Measurements from ENCODE around the gene CCDC78. TPM values are rescaled to one million over a fixed set of nuclear protein-coding genes. Genes with fewer than 3 reads are reported as not detected.

Gene CCDC78
- total RNA-seq, 2 experiments from 2014 or later, result 2.5 to 2.9 TPM

DNA sequence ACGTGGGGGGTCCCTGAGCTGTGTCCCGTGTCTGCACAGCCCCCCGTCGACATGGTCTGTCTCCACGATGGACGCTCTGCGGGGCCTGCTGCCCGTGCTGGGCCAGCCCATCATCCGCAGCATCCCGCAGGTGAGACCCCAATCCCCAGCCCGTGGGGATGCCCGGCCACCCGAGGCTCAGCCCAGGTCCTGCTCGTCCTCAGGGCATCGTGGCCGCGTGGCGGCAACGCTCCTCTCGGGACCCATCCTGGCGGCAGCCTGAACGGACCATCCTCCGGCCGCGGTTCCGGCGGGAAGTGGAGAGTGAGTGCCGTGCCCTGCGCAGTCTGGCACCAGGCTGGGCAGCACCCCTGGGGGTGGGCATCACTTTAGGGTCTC is 39.2 kb upstream of the CCDC78 start:
- CTCF ChIA-PET, result interaction anchor here (0.9 kb wide), 2 partner anchors 51 to 53 kb away, joined by 3 read pairs; partner anchors contain the start of gene METRN

GRCh38 chr16:764848-765487 is 38.7 kb upstream of the CCDC78 start:
- ATAC-seq, result no peak
- no peak overlapping the region for H3K27ac Mint-ChIP-seq

More for the DNA sequence above, 39.2 kb upstream of the CCDC78 start:
- Mint-ChIP-seq H3K27me3 (no peaks in the 10 kb centered on the region), H3K4me3 (no peak overlapping the region), H3K4me1 (no peaks in the 10 kb centered on the region), H3K9me3 (ENCODE audit: low read depth) (no peaks in the 10 kb centered on the region), H3K36me3 (no peaks in the 10 kb centered on the region), H3K27ac (no peak overlapping the region)
- no peak for ATAC-seq
- DNase-seq, result no peak

GRCh38 chr16:764184-764750 is 38.0 kb upstream of the CCDC78 start:
- Mint-ChIP-seq H3K9me3 (ENCODE audit: low read depth) (no peaks in the 10 kb centered on the region), H3K27ac (no peak overlapping the region), H3K27me3 (no peaks in the 10 kb centered on the region), H3K4me1 (no peaks in the 10 kb centered on the region), H3K4me3 (no peak overlapping the region), H3K36me3 (no peaks in the 10 kb centered on the region)
- DNase-seq (no peak), ATAC-seq (no peak)
- CTCF ChIA-PET, result no interaction called here

More at GRCh38 chr16:764848-765487, 38.7 kb upstream of the CCDC78 start:
- Mint-ChIP-seq H3K4me1 (no peaks in the 10 kb centered on the region), H3K36me3 (no peaks in the 10 kb centered on the region), H3K9me3 (ENCODE audit: low read depth) (no peaks in the 10 kb centered on the region), H3K27me3 (no peaks in the 10 kb centered on the region), H3K4me3 (no peak overlapping the region)
- CTCF ChIA-PET, result interaction anchor here (0.9 kb wide), 2 partner anchors 50 to 52 kb away, joined by 3 read pairs; partner anchors contain the start of gene METRN
- no peak for DNase-seq

DNA sequence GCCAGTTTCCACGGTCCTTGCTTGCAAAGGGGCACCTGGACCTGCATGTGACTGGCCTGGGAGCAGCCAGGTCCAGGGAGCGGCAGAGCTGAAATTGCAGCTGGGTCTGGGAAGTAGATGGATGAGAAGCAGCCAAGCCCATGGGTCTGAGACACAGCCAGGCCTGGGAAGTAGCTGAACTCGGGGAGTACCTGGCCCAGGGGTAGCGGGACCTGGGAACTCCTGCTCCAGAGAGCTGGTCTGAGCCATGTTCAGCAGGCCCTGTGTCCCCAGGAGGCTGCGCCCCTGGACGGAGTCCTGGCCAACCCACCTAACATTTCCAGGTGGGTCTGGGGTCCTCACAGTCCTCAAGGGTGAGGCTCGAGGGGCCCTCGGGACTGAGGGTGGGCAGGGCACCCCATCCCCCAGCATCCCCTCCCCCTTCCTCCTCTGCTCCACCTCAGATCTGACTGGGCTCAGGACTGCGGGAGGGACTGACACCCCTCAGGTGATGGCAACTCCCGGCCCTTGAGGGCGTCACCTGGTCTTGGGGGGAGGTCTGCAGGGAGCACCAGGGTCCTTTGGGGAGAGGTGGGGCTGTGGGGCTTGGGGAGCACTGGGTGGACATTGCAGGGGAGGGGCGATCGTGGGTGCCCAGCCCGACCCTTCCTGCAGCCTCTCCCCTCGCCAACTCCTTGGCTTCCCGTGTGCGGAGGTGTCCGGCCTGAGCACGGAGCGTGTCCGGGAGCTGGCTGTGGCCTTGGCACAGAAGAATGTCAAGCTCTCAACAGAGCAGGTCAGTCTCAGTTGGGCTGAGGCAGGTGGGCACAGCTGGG is 37.3 kb upstream of the CCDC78 start:
- no peaks in the 10 kb centered on the region for H3K4me1 Mint-ChIP-seq
- no peak overlapping the region for H3K27ac Mint-ChIP-seq
- DNase-seq (no peak), ATAC-seq (no peak)
- H3K4me3 Mint-ChIP-seq, result no peak overlapping the region
- no peaks in the 10 kb centered on the region for H3K9me3 Mint-ChIP-seq (ENCODE audit: low read depth)
- H3K36me3 Mint-ChIP-seq, result no peaks in the 10 kb centered on the region
- CTCF ChIA-PET, result no interaction called here
- H3K27me3 Mint-ChIP-seq, result no peaks in the 10 kb centered on the region

GRCh38 chr16:762595-763268 is 36.5 kb upstream of the CCDC78 start:
- no peak overlapping the region for H3K4me3 Mint-ChIP-seq
- DNase-seq, result no peak
- H3K27me3 Mint-ChIP-seq, result no peaks in the 10 kb centered on the region
- H3K4me1 Mint-ChIP-seq, result no peaks in the 10 kb centered on the region
- no peaks in the 10 kb centered on the region for H3K9me3 Mint-ChIP-seq (ENCODE audit: low read depth)
- CTCF ChIA-PET, result no interaction called here
- H3K36me3 Mint-ChIP-seq, result no peaks in the 10 kb centered on the region
- no peak overlapping the region for H3K27ac Mint-ChIP-seq
- no peak for ATAC-seq

DNA sequence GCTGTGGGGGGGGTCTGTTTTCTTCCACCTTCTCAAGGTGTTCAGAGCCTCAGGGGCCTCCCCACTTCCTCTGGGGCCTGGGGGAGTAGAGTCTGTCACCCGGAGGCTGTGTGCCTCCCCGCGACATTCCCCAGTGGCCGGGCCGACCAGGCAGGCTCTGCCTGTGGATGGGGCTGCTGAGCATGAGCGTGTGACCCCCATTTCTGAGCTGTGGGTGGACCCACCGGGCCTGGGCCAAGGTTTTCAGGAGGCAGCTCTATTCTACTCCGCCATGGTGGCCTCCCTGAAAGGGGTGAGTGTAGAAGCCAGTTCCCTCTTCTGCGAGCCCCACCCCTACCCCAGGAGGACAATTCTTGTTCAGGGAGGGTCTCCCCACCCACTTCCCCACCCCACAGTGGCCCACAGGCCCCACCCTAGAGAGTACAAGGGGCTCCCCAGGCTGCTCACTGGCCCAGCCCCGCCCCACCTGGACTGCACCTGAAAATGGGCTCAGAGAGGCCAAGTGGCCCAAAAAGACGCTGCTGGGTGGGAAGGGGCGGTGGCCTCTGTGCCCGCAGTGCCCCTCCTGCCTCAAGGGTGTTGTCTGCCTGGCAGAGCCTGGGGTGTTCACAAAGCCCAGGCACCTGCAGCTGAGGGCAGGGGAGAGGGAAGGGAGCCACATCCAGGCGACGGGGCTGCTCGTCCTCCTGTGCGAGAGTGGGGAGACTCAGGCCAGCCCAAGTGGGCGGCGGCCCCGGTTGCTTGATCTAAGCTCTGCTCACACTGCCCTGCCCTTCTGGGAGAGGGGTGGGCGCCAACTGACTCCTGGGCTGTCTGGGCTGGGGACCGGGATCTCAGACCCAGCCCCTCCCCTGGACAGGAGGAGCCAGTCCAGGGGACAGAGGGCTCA is 35.6 kb upstream of the CCDC78 start:
- H3K4me1 Mint-ChIP-seq, result peaks cover 2% of the 10 kb centered on the region
- H3K27ac Mint-ChIP-seq, result no peak overlapping the region
- no peaks in the 10 kb centered on the region for H3K36me3 Mint-ChIP-seq
- ATAC-seq, result no peak
- no peaks in the 10 kb centered on the region for H3K9me3 Mint-ChIP-seq (ENCODE audit: low read depth)
- DNase-seq, result no peak
- no peaks in the 10 kb centered on the region for H3K27me3 Mint-ChIP-seq
- no peak overlapping the region for H3K4me3 Mint-ChIP-seq
- CTCF ChIA-PET, result interaction anchor here (0.9 kb wide), 1 partner anchor 20 kb away, joined by 3 read pairs; no protein-coding TSS in a partner anchor

DNA sequence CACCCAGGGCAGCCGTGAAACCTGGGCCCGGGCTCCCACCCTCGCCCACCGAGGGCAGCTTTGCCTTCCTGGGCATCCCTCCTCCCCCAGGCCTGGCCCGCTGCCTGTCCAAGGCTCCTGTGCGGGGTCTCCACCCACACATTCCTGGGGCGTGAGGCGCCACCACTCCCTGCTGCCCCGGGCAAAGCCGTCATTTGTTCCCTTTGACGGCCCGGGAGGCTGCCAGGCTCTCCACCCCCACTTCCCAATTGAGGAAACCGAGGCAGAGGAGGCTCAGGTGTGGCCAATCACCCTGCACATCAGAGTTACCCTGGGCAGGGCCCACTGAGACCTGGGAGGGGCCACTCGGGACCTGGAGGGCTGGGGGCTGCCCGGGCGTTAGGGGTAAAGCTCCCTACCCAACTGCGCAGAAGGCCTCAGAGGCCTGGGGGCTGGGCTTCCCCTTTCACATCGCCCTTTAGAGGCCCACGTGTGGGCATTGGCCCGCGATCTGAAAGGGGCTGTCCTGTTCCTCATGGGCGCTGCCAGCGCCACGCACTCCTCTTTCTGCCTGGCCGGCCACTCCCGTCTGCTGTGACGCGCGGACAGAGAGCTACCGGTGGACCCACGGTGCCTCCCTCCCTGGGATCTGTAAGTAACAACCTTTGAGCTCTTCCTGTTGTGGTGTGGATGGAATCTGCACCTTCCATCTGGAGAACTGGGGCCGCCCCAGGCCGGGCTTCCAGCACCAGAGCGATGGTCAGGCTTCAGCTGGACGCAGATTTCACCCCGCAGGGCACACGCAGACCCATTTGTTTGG is 34.5 kb upstream of the CCDC78 start, which contains the start of gene MSLN:
TSS of gene MSLN (plus strand) at position 190 of the 799 bp plus-strand sequence. CDS start 1,947 bp downstream, outside the sequence.
- H3K4me3 Mint-ChIP-seq, result no peak within 1 kb of the TSS
- peaks cover 2% of the 10 kb centered on the region for H3K4me1 Mint-ChIP-seq
- DNase-seq (no peak), ATAC-seq (no peak)
- H3K27me3 Mint-ChIP-seq, result peaks cover 8% of the 10 kb centered on the region
- H3K9me3 Mint-ChIP-seq (ENCODE audit: low read depth), result no peaks in the 10 kb centered on the region
- CTCF ChIA-PET, result interaction anchor here (0.9 kb wide), 1 partner anchor 19 kb away, joined by 3 read pairs; no protein-coding TSS in a partner anchor
- H3K36me3 Mint-ChIP-seq, result no peaks in the 10 kb centered on the region
- no peak within 1 kb of the TSS for H3K27ac Mint-ChIP-seq

DNA sequence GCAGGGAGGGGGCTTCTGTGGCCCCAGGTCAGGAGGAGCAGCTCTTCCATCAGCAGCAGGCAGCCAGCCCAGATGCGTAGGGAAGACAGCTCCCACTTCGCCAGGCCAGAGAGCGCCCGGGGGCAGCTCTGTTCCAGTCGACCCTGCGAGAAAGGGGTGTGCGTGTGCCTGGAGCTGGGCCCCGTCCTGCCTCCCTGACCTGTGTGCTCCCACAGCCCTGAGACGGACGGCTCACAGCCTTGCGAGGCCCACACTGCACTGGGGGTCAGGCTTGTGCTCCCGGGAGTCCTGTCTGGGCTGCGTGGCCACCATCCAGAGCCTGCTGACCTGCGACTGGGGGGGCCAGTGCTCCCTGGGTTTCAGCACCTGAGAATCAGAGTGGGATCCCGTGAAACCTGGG is 33.8 kb upstream of the CCDC78 start:
- Mint-ChIP-seq H3K27me3 (peaks cover 8% of the 10 kb centered on the region), H3K9me3 (ENCODE audit: low read depth) (no peaks in the 10 kb centered on the region), H3K36me3 (no peaks in the 10 kb centered on the region), H3K4me1 (peaks cover 2% of the 10 kb centered on the region), H3K27ac (no peak overlapping the region), H3K4me3 (no peak overlapping the region)
- CTCF ChIA-PET, result no interaction called here
- DNase-seq (no peak), ATAC-seq (no peak)

DNA sequence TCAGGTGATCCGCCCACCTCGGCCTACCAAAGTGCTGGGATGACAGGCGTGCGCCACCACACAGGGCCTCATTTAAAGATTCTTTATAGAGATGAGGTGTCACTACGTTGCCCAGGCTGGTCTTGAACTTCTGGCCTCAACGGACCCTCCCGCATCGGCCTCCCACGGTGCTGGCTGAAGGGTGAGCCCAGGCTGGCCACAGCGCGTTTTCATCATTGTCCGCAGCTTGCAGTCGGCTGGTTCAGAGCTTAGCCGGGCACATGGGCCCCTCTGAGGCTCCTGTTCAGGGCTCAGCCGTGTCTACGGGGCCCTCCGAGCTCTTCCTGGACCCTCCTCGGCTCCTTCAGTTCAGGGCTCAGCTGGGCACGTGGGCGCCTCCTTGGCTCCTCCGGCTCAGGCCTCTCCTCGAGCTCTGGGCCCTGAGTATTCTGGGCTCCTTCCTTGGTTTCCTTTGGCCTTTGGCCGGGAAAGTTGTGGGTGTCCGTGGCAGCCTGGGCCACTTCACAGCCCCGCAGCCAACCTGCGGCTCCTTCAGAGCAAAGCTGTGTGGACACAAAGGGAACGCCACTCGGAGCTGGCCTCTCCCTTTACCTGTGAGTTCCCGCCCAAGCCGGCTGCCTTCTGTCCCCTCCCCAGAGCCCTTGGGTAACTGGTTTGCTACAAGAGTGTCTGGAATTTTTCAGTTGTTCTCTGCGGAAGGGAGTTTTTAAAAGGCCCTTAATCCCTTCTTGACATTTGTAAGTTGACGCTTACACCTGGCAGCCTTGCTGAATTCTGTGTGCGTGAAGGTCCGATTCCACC is 33.1 kb upstream of the CCDC78 start:
- ATAC-seq (no peak), DNase-seq (no peak)
- Mint-ChIP-seq H3K4me3 (no peak overlapping the region), H3K36me3 (no peaks in the 10 kb centered on the region), H3K9me3 (ENCODE audit: low read depth) (no peaks in the 10 kb centered on the region), H3K27ac (no peak overlapping the region), H3K4me1 (peaks cover 5% of the 10 kb centered on the region), H3K27me3 (peaks cover 10% of the 10 kb centered on the region)
- CTCF ChIA-PET, result no interaction called here

DNA sequence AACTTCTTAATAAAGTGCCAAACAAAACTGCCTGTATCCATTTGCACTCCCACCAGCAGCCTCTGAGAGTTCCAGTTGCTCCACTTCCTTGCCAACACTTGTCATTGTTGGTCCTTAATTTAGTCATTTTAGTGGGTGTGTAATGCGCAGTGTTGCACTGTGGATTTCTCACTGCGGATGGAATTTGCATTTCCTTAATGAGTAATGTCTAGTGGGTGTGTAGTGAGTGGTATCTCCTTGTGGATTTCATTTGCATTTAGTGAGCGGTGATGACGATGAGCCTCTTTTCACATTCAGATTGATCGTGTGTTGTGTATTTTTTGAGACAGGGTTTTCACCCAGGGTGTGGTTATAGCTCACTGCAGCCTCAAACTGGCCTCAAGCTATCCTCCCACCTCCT is 30.2 kb upstream of the CCDC78 start:
- Mint-ChIP-seq H3K9me3 (ENCODE audit: low read depth) (no peaks in the 10 kb centered on the region), H3K4me1 (peaks cover 5% of the 10 kb centered on the region), H3K27me3 (peaks cover 10% of the 10 kb centered on the region), H3K4me3 (no peak overlapping the region), H3K36me3 (no peaks in the 10 kb centered on the region), H3K27ac (no peak overlapping the region)
- no peak for ATAC-seq
- no peak for DNase-seq
- CTCF ChIA-PET, result interaction anchor here (1.6 kb wide), 1 partner anchor 15 kb away, joined by 3 read pairs; the partner anchor contains the start of gene CIAO3

GRCh38 chr16:754656-755055 is 28.4 kb upstream of the CCDC78 start:
- no peak overlapping the region for H3K4me3 Mint-ChIP-seq
- DNase-seq, result no peak
- CTCF ChIA-PET, result interaction anchor here (0.8 kb wide), 1 partner anchor 14 kb away, joined by 3 read pairs; the partner anchor contains the start of gene CIAO3
- no peaks in the 10 kb centered on the region for H3K36me3 Mint-ChIP-seq
- peaks cover 5% of the 10 kb centered on the region for H3K4me1 Mint-ChIP-seq
- no peak overlapping the region for H3K27ac Mint-ChIP-seq
- no peak for ATAC-seq
- peaks cover 10% of the 10 kb centered on the region for H3K27me3 Mint-ChIP-seq
- no peaks in the 10 kb centered on the region for H3K9me3 Mint-ChIP-seq (ENCODE audit: low read depth)
